Caco-2 (cell line): Measurements from ENCODE around the gene SLC38A11. TPM values are rescaled to one million over a fixed set of nuclear protein-coding genes. Genes with fewer than 3 reads are reported as not detected.
A peak's percentile ranks its signal among the peaks of the same experiment; 100 is the strongest.

Experiments used
- Bru-seq: library from RNA; stranded (reverse); fragments of 400-500 nt; gene quantifications from one replicate; lab custom pipeline; 2021; lab: Mats Ljungman, UMichigan
- BruChase-seq, 2 experiments: library from RNA; stranded (reverse); fragments of 400-500 nt; gene quantifications; one replicate each; lab custom pipeline; 2021; lab: Mats Ljungman, UMichigan
- BruUV-seq: library from RNA; stranded (reverse); fragments of 400-500 nt; replicated peaks from 2 replicates; lab custom pipeline; 2021; lab: Mats Ljungman, UMichigan
- CTCF ChIA-PET: fragments of 300-600 bp; sonication (Branson Sonifier 250); formaldehyde crosslinking; loops from one replicate; lab custom pipeline; 2022; ENCODE audit warnings: antibody characterized with exemption; lab: Charles Lee
- POLR2A ChIA-PET: fragments of 300-600 bp; sonication (Branson Sonifier 250); formaldehyde crosslinking; loops from one replicate; lab custom pipeline; 2022; ENCODE audit warnings: antibody characterized with exemption; lab: Charles Lee
- DNase-seq, 2 experiments: peaks; one replicate each; pipeline versions ENCODE4 v3.0.0 to v3.0.0-alpha.2; 2020 to 2022
- H3K27me3 ChIP-seq: replicated peaks from 2 replicates; pipeline ENCODE4 v1.6.0; 2011; ENCODE audit warnings: low read length; ENCODE audit not compliant: control insufficient read depth, insufficient read depth
- H3K36me3 ChIP-seq: 2 replicates; pipeline ENCODE4 v1.5.1; 2011; ENCODE audit warnings: low read length; ENCODE audit not compliant: control insufficient read depth, insufficient read depth
- H3K4me1 ChIP-seq: fragments of 250-450 bp; sonication (Bioruptor Pico); 2 replicates; pipeline ENCODE4 v1.5.1; 2020; ENCODE audit warnings: mild to moderate bottlenecking
- H3K4me3 ChIP-seq: 2 replicates; pipeline ENCODE4 v1.5.1; 2011; ENCODE audit warnings: low read depth, mild to moderate bottlenecking, control low read depth, low read length
- H3K9me3 ChIP-seq: fragments of 250-450 bp; sonication (Bioruptor Pico); 2 replicates; pipeline ENCODE4 v1.5.1; 2020; ENCODE audit warnings: mild to moderate bottlenecking, moderate library complexity
- H3K27ac Mint-ChIP-seq: one replicate; pipeline ENCODE4 v1.8.0; 2022; ENCODE audit warnings: mixed read lengths; ENCODE audit not compliant: unreplicated experiment
- H3K27me3 Mint-ChIP-seq: one replicate; pipeline ENCODE4 v1.8.0; 2022; ENCODE audit warnings: mixed read lengths; ENCODE audit not compliant: insufficient read depth, unreplicated experiment
- H3K36me3 Mint-ChIP-seq: one replicate; pipeline ENCODE4 v1.8.0; 2022; ENCODE audit warnings: mild to moderate bottlenecking, mixed read lengths; ENCODE audit not compliant: insufficient read depth, unreplicated experiment
- H3K4me1 Mint-ChIP-seq: one replicate; pipeline ENCODE4 v1.8.0; 2022; ENCODE audit warnings: low read depth, mixed read lengths; ENCODE audit not compliant: unreplicated experiment
- H3K4me3 Mint-ChIP-seq: one replicate; pipeline ENCODE4 v1.8.0; 2022; ENCODE audit warnings: mild to moderate bottlenecking, moderate library complexity, mixed read lengths; ENCODE audit not compliant: unreplicated experiment
- H3K9me3 Mint-ChIP-seq: one replicate; pipeline ENCODE4 v1.8.0; 2022; ENCODE audit warnings: mixed read lengths; ENCODE audit not compliant: unreplicated experiment
- CTCF ChIP-seq, 2 experiments: fragments of 200-600 bp in 1 of 2; IDR thresholded peaks; 1 replicate in 1 of 2; 2 replicates in 1 of 2; pipeline versions ENCODE4 v1.5.1 to v1.8.0; 2011 to 2022; ENCODE audit warnings: antibody characterized with exemption in 1 of 2, control low read depth in 1 of 2, inconsistent platforms in 1 of 2, low read depth in 1 of 2, low read length in 1 of 2, mild to moderate bottlenecking in 1 of 2, moderate library complexity in 1 of 2; ENCODE audit not compliant: insufficient read depth in 1 of 2, severe bottlenecking in 1 of 2, unreplicated experiment in 1 of 2
- intact Hi-C: fragments of 100-400 bp; cut with micrococcal nuclease; formaldehyde crosslinking; loops from one replicate; pipeline ENCODE4 v1.10.0; 2022; ENCODE audit not compliant: unreplicated experiment
- long read RNA-seq: library from polyadenylated mRNA; stranded (forward); transcript quantifications from one replicate; pipeline ENCODE4 v2.0.0, GENCODE V29; 2022
- total RNA-seq: library from RNA; stranded (reverse); gene quantifications from 2 replicates; pipeline ENCODE4 v1.2.3, GENCODE V29; 2022

Gene SLC38A11, protein sequence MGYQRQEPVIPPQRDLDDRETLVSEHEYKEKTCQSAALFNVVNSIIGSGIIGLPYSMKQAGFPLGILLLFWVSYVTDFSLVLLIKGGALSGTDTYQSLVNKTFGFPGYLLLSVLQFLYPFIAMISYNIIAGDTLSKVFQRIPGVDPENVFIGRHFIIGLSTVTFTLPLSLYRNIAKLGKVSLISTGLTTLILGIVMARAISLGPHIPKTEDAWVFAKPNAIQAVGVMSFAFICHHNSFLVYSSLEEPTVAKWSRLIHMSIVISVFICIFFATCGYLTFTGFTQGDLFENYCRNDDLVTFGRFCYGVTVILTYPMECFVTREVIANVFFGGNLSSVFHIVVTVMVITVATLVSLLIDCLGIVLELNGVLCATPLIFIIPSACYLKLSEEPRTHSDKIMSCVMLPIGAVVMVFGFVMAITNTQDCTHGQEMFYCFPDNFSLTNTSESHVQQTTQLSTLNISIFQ
- total RNA-seq (1.6 and 2.3 TPM in 2 replicates), Bru-seq, nascent RNA (percentile 40 among the genes with signal in this experiment), BruChase-seq, experiment 1, labeled RNA remaining after a 2-hour chase (percentile 40 among the genes with signal in this experiment), BruChase-seq, experiment 2, labeled RNA remaining after a 6-hour chase (percentile 36 among the genes with signal in this experiment)
- long read RNA-seq = 0 reads

DNA sequence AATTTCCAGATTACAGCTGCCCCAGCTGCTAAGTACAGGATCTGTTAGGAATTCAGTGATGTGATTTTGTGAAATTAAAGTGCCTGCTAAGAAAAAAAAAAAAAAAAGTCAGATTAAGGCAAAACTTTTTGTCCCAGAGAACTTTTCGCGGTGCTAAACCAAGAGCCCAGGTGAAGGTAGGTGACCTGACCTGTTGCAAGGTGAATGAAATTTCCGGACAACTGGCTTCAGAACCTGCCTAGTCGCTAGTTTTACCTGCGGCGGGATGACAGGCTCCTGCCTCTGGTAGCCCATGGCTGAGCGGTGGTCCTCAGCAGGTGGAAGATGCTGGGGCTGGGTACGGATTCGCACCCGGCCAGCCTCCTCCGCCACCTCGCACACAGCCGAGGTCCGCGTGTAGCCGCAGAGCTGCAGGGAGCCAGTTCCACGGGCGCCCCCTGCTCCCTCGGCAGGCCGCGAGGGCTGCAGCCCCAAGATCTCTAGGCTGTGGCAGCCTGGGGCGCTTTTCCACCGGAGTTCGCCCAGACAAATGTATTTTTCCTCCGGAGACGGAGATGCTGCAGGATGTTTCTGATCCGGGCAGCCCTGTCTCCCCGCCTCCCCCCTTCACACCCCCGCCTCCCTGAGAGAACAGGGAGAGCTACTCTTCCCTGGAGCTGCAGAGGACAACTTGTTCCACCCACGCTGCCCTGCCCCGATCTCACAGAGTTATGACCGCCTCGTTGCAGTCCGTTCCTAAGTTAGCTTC is at the start of gene SLC38A11:
TSS of gene SLC38A11 (minus strand) at position 572 of the 748 bp plus-strand sequence. CDS start at position 294, 278 bp downstream.
- H3K27me3 ChIP-seq = no peaks in the 10 kb centered on the region
- peak in 1 of 2 experiments; percentile 36 for TF ChIP-seq CTCF (IDR thresholded peaks at IDR 0.05; ENCODE audit: insufficient read depth in 1 of 2, low read depth in 1 of 2, low read length in 1 of 2, severe bottlenecking in 1 of 2, unreplicated experiment in 1 of 2)
- Mint-ChIP-seq H3K9me3 (no peaks in the 10 kb centered on the region), H3K36me3 (no peaks in the 10 kb centered on the region), H3K4me3 (peak within 1 kb of the TSS; percentile 72), H3K27me3 (no peaks in the 10 kb centered on the region), H3K4me1 (no peaks in the 10 kb centered on the region), H3K27ac (no peak within 1 kb of the TSS)
- no TSS peak for BruUV-seq
- H3K36me3 ChIP-seq = no peaks in the 10 kb centered on the region; the same call in 1 of the 2 replicates
- ChIA-PET POLR2A (interaction anchor here (0.6 kb wide), 1 partner anchor 331 kb away, joined by 4 read pairs; no protein-coding TSS in a partner anchor), CTCF (interaction anchor here (0.7 kb wide), 1 partner anchor 207 kb away, joined by 6 read pairs; no protein-coding TSS in a partner anchor)
- intact Hi-C loops = no loop called here
- DNase-seq = peak in 1 of 2 experiments; percentile 43
- no peaks in the 10 kb centered on the region for H3K9me3 ChIP-seq
- peak within 1 kb of the TSS; percentile 59 for H3K4me3 ChIP-seq
- no peaks in the 10 kb centered on the region for H3K4me1 ChIP-seq

DNA sequence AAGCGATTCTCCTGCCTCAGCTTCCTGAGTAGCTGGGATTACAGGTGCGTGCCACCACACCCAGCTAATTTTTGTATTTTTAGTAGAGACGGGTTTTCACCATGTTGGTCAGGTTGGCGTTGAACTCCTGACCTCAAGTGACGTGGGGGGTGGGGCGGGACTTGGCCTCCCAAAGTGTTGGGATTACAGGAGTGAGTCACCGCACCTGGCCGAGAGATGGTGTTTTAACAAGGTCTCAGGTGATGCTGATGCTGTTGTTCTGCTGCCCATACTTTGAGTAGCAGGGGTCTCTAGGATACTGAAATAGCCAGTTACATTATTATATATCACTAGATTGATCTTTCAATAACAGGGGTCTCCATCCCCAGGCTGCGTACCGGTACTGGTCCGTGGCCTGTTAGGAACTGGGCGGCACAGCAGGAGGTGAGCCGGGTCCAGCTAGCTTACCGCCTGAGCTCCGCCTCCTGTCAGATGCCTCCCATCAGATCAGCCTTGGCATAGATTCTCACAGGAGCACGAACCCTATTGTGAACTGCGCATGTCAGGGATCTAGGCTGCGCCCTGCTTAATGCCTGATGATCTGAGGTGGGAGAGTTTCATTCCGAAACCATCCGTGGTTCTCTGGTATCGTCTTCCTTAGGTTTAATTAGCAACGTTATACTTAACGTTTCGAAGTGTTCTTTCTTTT is 48.3 kb upstream of the SLC38A11 start:
- no peak for TF ChIP-seq CTCF (IDR thresholded peaks at IDR 0.05; ENCODE audit: insufficient read depth in 1 of 2, low read depth in 1 of 2, low read length in 1 of 2, severe bottlenecking in 1 of 2, unreplicated experiment in 1 of 2)
- CTCF ChIA-PET = interaction anchor here (1.9 kb wide), 1 partner anchor 13 kb away, joined by 6 read pairs; no protein-coding TSS in a partner anchor
- Histone ChIP-seq H3K4me1 (no peaks in the 10 kb centered on the region), H3K9me3 (no peaks in the 10 kb centered on the region), H3K27me3 (no peaks in the 10 kb centered on the region), H3K4me3 (no peak overlapping the region), H3K36me3 (no peaks in the 10 kb centered on the region)
- Mint-ChIP-seq H3K4me1 (no peaks in the 10 kb centered on the region), H3K9me3 (no peaks in the 10 kb centered on the region), H3K27ac (no peak overlapping the region), H3K27me3 (peaks cover 10% of the 10 kb centered on the region), H3K36me3 (no peaks in the 10 kb centered on the region), H3K4me3 (no peak overlapping the region)
- POLR2A ChIA-PET = no interaction called here
- BruUV-seq = no TSS peak
- no peak for DNase-seq
- intact Hi-C loops = no loop called here
